ENCODE measurements around the gene UVRAG. TPM values are rescaled to one million over a fixed set of nuclear protein-coding genes. Genes with fewer than 3 reads are reported as not detected.

The UVRAG gene
- polyA plus RNA-seq, 1 donor (not counting 4 experiments of a cell fraction or from before 2014, with no cell fraction given) = 11.9 TPM

GRCh38 chr11:75792997-75793800 is 21.8 kb upstream of the UVRAG start:
- Histone ChIP-seq H3K4me3 (ENCODE audit: control insufficient read depth in 2 of 3, extremely low read depth in 1 of 3, insufficient read depth in 2 of 3, low read depth in 1 of 3, low read length in 3 of 3) (no peak overlapping the region), H3K4me1 (ENCODE audit: control insufficient read depth, extremely low read depth, insufficient read depth, low read length) (peaks cover 35% of the 10 kb centered on the region), H3K9me1 (ENCODE audit: control insufficient read depth, extremely low read depth, insufficient read depth, low read length) (peaks cover 3% of the 10 kb centered on the region), H3K36me3 (ENCODE audit: control insufficient read depth in 2 of 2, extremely low read depth in 1 of 2, insufficient read depth in 2 of 2, low read length in 2 of 2) (no peaks in the 10 kb centered on the region), H3K27ac (ENCODE audit: control insufficient read depth, insufficient read depth, low read length) (no peak overlapping the region), H3K4me2 (ENCODE audit: control insufficient read depth, extremely low read depth, insufficient read depth, low read depth, low read length) (no peak overlapping the region), H3K9ac (ENCODE audit: control insufficient read depth, extremely low read depth, insufficient read depth, low read length) (no peak overlapping the region), H3K9me3 (ENCODE audit: control insufficient read depth, low read depth, low read length) (no peaks in the 10 kb centered on the region), H3K79me2 (ENCODE audit: control insufficient read depth, insufficient read depth, low read length) (no peaks in the 10 kb centered on the region), H4K20me1 (ENCODE audit: control insufficient read depth, extremely low read depth, insufficient read depth, low read length) (no peaks in the 10 kb centered on the region), H3K27me3 (ENCODE audit: control insufficient read depth, extremely low read depth, insufficient read depth, low read length) (no peaks in the 10 kb centered on the region), H2AFZ (ENCODE audit: control insufficient read depth, low read length) (no peak overlapping the region)
- dilution Hi-C loops (cut with MboI; ENCODE audit: extremely low pct_ligation_motif_present, low sequenced_read_pairs) = no loop called here
- TF ChIP-seq EZH2 (IDR thresholded peaks at IDR 0.05; ENCODE audit: low read length) = no peak
- no peak for TF ChIP-seq CTCF (optimal IDR thresholded peaks at IDR 0.05 in 1 of 3, IDR thresholded peaks at IDR 0.05 in 1 of 3, conservative IDR thresholded peaks at IDR 0.05 in 1 of 3; ENCODE audit: extremely low read depth in 1 of 3, insufficient read depth in 2 of 3, low read length in 3 of 3)
- FAIRE-seq = no peak
- DNase-seq (ENCODE audit: low read depth, low spot score) = no peak

GRCh38 chr11:75793966-75794365 is 21.0 kb upstream of the UVRAG start:
- H3K79me2 ChIP-seq (ENCODE audit: control insufficient read depth, insufficient read depth, low read length) = no peaks in the 10 kb centered on the region
- no peak for DNase-seq (ENCODE audit: low read depth, low spot score)
- H3K9ac ChIP-seq (ENCODE audit: control insufficient read depth, extremely low read depth, insufficient read depth, low read length) = no peak overlapping the region
- H3K27me3 ChIP-seq (ENCODE audit: control insufficient read depth, extremely low read depth, insufficient read depth, low read length) = no peaks in the 10 kb centered on the region
- FAIRE-seq = no peak
- H3K4me2 ChIP-seq (ENCODE audit: control insufficient read depth, extremely low read depth, insufficient read depth, low read depth, low read length) = no peak overlapping the region
- no peak overlapping the region for H2AFZ ChIP-seq (ENCODE audit: control insufficient read depth, low read length)
- dilution Hi-C loops (cut with MboI; ENCODE audit: extremely low pct_ligation_motif_present, low sequenced_read_pairs) = no loop called here
- H3K9me3 ChIP-seq (ENCODE audit: control insufficient read depth, low read depth, low read length) = no peaks in the 10 kb centered on the region
- TF ChIP-seq EZH2 (IDR thresholded peaks at IDR 0.05; ENCODE audit: low read length) = no peak
- no peak for TF ChIP-seq CTCF (optimal IDR thresholded peaks at IDR 0.05 in 1 of 3, IDR thresholded peaks at IDR 0.05 in 1 of 3, conservative IDR thresholded peaks at IDR 0.05 in 1 of 3; ENCODE audit: extremely low read depth in 1 of 3, insufficient read depth in 2 of 3, low read length in 3 of 3)
- peaks cover 3% of the 10 kb centered on the region for H3K9me1 ChIP-seq (ENCODE audit: control insufficient read depth, extremely low read depth, insufficient read depth, low read length)
- H3K27ac ChIP-seq (ENCODE audit: control insufficient read depth, insufficient read depth, low read length) = no peak overlapping the region
- H3K4me3 ChIP-seq (ENCODE audit: control insufficient read depth in 2 of 3, extremely low read depth in 1 of 3, insufficient read depth in 2 of 3, low read depth in 1 of 3, low read length in 3 of 3) = no peak overlapping the region
- peaks cover 35% of the 10 kb centered on the region for H3K4me1 ChIP-seq (ENCODE audit: control insufficient read depth, extremely low read depth, insufficient read depth, low read length)
- no peaks in the 10 kb centered on the region for H3K36me3 ChIP-seq (ENCODE audit: control insufficient read depth in 2 of 2, extremely low read depth in 1 of 2, insufficient read depth in 2 of 2, low read length in 2 of 2)
- H4K20me1 ChIP-seq (ENCODE audit: control insufficient read depth, extremely low read depth, insufficient read depth, low read length) = no peaks in the 10 kb centered on the region
